Dendritic cell treated with granulocyte-macrophage colony-stimulating factor and Interleukin-4, amounts not matched to agents 40 ng/mL and 50 ng/mL, for 4 days (primary cell): ENCODE results near the gene KIF21B.
A peak's percentile ranks its signal among the peaks of the same experiment; 100 is the strongest.

Experiments
- H3K27ac Mint-ChIP-seq: one replicate; pipeline ENCODE4 v1.8.0; 2022; ENCODE audit warnings: mild to moderate bottlenecking, mixed read lengths
- H3K27me3 Mint-ChIP-seq: one replicate; pipeline ENCODE4 v1.8.0; 2022; ENCODE audit warnings: mild to moderate bottlenecking, mixed read lengths
- H3K36me3 Mint-ChIP-seq: one replicate; pipeline ENCODE4 v1.8.0; 2022; ENCODE audit warnings: low read depth, mixed read lengths
- H3K4me1 Mint-ChIP-seq: one replicate; pipeline ENCODE4 v1.8.0; 2022; ENCODE audit warnings: low read depth, mixed read lengths
- H3K4me3 Mint-ChIP-seq: one replicate; pipeline ENCODE4 v1.8.0; 2022; ENCODE audit warnings: mild to moderate bottlenecking, moderate library complexity, mixed read lengths
- H3K9me3 Mint-ChIP-seq: one replicate; pipeline ENCODE4 v1.8.0; 2022; ENCODE audit warnings: mixed read lengths
- intact Hi-C: fragments of 100-400 bp; cut with micrococcal nuclease; formaldehyde crosslinking; loops from one replicate; pipeline ENCODE4 v1.15.0; 2022

The KIF21B gene

GRCh38 chr1:201034671-201035070 is 11.2 kb upstream of the KIF21B start:
- Mint-ChIP-seq H3K27me3 (peaks cover 8% of the 10 kb centered on the region), H3K36me3 (no peaks in the 10 kb centered on the region), H3K27ac (no peak overlapping the region), H3K9me3 (no peaks in the 10 kb centered on the region), H3K4me1 (no peaks in the 10 kb centered on the region), H3K4me3 (no peak overlapping the region)
- intact Hi-C loops = no loop called here

- no peak overlapping the region for H3K27ac Mint-ChIP-seq
- H3K36me3 Mint-ChIP-seq = no peaks in the 10 kb centered on the region
- peaks cover 8% of the 10 kb centered on the region for H3K27me3 Mint-ChIP-seq
- intact Hi-C loops = no loop called here
- H3K4me3 Mint-ChIP-seq = no peak overlapping the region
- H3K9me3 Mint-ChIP-seq = no peaks in the 10 kb centered on the region
- H3K4me1 Mint-ChIP-seq = peaks cover 15% of the 10 kb centered on the region
These were observed 8.9 kb upstream of the KIF21B start for GRCh38 chr1:201032408-201032807.

DNA sequence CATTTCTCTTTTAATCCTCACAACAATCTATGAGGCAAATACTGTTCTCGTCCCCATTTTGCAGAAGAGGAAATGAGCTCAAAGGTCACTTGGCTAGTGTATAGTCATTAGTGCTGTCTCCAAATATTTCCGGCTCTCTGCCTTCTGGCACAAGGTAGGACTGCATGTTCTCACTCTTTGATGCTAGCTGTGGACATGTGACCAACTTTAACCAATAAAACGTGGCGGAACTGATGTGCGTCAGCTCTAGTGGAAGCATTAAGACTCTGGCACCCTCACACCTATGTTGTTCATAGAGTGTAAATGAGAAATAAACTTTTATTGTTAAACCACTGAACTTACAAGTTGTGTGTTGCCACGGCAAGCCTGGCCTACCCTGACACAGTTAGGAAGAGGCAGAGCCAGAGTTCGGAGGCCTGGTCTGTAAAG is 5.0 kb upstream of the KIF21B start:
- Mint-ChIP-seq H3K4me1 (peaks cover 46% of the 10 kb centered on the region), H3K27me3 (peaks cover 9% of the 10 kb centered on the region), H3K36me3 (no peaks in the 10 kb centered on the region), H3K4me3 (no peak overlapping the region), H3K27ac (no peak overlapping the region), H3K9me3 (no peaks in the 10 kb centered on the region)
- intact Hi-C loops = no loop called here

DNA sequence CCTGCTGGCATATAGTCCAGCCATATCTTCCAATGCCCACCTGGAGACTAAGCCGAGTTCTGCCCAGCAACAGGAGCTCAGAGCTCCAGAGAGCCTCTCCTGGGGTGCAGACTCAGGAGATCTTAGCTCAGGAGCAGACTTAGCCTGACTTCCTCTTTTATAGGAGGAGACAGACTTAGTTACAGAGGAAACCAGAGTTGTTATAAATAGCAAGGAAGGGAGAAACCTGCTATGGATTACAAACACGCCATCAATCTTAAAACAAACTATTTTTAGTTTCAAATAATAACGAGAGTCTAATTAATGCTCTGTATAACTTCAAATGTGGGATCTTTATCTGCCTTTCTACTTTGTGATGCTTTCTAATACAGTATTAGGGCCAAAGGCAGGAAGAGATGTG is 3.3 kb upstream of the KIF21B start:
- H3K27me3 Mint-ChIP-seq = peaks cover 11% of the 10 kb centered on the region
- H3K36me3 Mint-ChIP-seq = no peaks in the 10 kb centered on the region
- no peak overlapping the region for H3K27ac Mint-ChIP-seq
- no peaks in the 10 kb centered on the region for H3K9me3 Mint-ChIP-seq
- peak overlapping the region; percentile 41 for H3K4me3 Mint-ChIP-seq
- peaks cover 57% of the 10 kb centered on the region for H3K4me1 Mint-ChIP-seq
- intact Hi-C loops = no loop called here

GRCh38 chr1:201026234-201026633 is 2.7 kb upstream of the KIF21B start:
- Mint-ChIP-seq H3K36me3 (no peaks in the 10 kb centered on the region), H3K27me3 (peaks cover 11% of the 10 kb centered on the region), H3K27ac (no peak overlapping the region), H3K9me3 (no peaks in the 10 kb centered on the region), H3K4me3 (no peak overlapping the region), H3K4me1 (peaks cover 63% of the 10 kb centered on the region)
- intact Hi-C loops = no loop called here

DNA sequence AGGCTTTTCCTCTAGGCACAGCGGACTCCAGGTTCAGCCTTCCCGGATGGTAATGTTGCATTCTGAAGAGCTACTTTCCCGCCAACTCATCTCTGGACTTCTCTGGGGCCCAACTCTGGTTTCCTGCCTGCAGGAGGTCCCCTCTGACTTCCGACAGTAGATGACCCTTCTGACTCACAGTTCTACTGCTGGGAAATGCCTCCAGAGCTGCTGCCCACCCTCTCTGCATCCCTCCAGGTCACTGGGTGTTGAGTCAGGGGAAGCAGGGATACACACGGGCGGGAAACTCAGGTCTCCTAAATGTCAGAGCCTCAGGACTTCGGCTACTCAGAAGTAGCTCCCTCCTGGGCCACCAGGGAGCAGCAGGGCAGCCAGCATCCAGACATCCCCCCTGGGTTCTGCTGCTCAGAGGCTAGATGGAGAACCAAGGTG is 2.1 kb upstream of the KIF21B start:
- Mint-ChIP-seq H3K4me1 (peaks cover 70% of the 10 kb centered on the region), H3K27ac (no peak overlapping the region), H3K36me3 (no peaks in the 10 kb centered on the region), H3K9me3 (no peaks in the 10 kb centered on the region), H3K4me3 (no peak overlapping the region), H3K27me3 (peaks cover 9% of the 10 kb centered on the region)
- intact Hi-C loops = no loop called here

DNA sequence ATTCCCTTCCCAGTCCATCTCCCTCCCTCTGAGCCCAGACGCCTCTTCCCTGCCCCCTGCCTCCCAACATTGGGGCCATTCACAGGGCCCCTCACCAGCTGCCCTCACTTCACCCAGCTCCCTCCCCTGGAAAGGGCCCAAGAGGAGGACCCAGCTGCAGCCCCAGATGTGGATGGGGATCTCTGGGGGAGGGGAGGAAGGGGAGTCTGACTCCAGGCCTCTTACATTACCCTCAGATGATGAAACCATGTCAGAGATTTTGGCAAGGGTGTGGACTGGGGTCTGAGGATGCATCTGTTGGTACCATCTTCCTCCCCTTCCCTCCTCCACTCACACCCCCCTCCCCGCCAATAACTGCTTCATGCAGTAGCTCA is 1.1 kb upstream of the KIF21B start:
- intact Hi-C loops = no loop called here
- Mint-ChIP-seq H3K27ac (no peak overlapping the region), H3K9me3 (no peaks in the 10 kb centered on the region), H3K4me1 (peaks cover 80% of the 10 kb centered on the region), H3K36me3 (no peaks in the 10 kb centered on the region), H3K4me3 (no peak overlapping the region), H3K27me3 (peaks cover 7% of the 10 kb centered on the region)

DNA sequence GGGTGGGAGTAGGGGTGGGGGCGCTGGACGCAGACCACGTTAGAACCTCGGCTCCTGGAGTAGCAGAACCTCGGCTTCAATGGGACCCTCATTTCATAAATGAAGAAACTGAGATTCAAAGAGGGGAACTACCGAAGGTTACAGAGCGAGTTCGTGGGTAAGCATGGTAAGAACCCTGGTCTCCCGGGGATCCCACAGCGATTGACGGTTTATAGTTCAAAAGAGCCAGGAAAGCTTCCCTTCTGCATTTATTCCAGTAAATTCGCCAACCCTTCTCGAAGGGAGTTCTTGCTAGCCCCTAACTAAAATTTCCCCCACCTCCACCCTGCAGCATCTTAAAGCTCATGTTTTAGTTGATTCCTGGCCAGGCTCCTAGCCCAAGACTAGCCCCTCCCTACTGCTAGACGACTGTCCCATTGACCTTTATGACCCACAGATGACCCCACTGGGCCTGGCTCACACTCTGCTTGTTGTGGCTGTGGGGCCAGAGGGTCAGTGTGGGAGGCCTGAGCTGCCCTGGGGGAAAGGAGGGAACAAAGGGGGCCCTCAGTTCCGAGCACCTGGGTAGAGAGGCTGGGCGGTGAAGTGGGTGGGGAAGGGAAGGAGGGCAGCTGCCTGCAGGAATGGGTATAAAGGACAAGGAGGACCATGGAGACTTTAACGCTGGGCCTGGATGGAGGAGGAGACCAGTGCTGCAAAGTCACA is 558 bp upstream of the KIF21B start:
- intact Hi-C loops = no loop called here
- H3K36me3 Mint-ChIP-seq = no peaks in the 10 kb centered on the region
- no peak overlapping the region for H3K4me3 Mint-ChIP-seq

DNA sequence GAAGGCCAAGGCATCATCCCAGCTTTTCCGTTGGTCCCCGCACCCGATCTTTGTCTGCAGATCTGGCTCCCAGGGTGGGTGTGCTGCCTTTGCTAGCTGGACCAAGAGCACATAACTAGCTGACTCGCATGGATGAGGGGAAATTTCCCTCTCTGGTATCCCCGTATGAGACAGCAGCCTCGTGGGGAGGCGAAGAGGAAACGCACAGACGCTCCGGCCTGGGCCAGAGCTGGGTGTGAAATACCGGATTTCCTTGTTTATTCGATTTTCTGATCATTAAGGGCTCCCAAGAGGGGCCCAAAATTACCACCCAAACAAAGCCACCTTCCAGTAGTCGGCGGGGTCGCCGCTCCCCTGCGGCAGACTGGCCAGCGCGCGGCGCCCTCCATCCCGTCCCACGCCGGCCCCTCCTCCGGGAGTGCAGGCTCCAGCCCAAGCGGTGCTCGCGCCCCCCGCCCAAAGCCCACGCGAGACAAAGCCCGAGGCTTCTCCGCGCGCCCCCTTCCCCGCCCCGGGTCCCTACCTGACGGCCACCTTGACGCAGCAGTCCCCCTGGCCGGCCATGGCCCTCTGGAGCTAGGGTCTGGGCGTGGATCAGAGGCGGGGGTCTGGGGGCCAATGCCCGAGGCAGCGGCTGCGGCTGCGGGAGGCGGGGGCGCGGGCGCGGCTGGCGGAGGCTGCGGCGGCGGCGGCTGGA is 546 bp downstream of the KIF21B start:
- no peak overlapping the region for H3K27ac Mint-ChIP-seq
- intact Hi-C loops = no loop called here
- H3K27me3 Mint-ChIP-seq = peaks cover 9% of the 10 kb centered on the region
- H3K4me3 Mint-ChIP-seq = peak overlapping the region; percentile 67
- H3K4me1 Mint-ChIP-seq = peaks cover 82% of the 10 kb centered on the region
- H3K36me3 Mint-ChIP-seq = no peaks in the 10 kb centered on the region
- no peaks in the 10 kb centered on the region for H3K9me3 Mint-ChIP-seq

More for the DNA sequence above, 558 bp upstream of the KIF21B start:
- H3K27ac Mint-ChIP-seq = no peak overlapping the region
- peaks cover 85% of the 10 kb centered on the region for H3K4me1 Mint-ChIP-seq
- no peaks in the 10 kb centered on the region for H3K9me3 Mint-ChIP-seq
- peaks cover 7% of the 10 kb centered on the region for H3K27me3 Mint-ChIP-seq

DNA sequence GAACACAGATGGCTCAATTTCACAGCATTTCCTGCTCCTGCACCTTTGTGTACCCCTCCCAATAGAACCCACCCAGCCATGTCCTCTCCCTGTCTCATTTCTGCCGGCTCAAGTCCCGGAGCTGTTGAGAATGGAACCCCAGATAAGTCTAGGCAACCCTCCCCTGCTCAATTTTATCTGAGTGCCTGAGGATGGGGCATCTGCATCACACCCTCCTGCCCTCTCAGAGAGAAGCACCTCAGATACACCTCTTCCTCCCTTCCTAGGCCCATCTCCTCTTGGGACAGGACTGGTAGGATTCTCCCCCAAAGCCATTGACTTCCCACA is 1.1 kb downstream of the KIF21B start:
- Mint-ChIP-seq H3K27me3 (peaks cover 10% of the 10 kb centered on the region), H3K36me3 (no peaks in the 10 kb centered on the region), H3K4me3 (peak overlapping the region; percentile 67), H3K4me1 (peaks cover 84% of the 10 kb centered on the region), H3K27ac (no peak overlapping the region), H3K9me3 (no peaks in the 10 kb centered on the region)
- intact Hi-C loops = no loop called here

DNA sequence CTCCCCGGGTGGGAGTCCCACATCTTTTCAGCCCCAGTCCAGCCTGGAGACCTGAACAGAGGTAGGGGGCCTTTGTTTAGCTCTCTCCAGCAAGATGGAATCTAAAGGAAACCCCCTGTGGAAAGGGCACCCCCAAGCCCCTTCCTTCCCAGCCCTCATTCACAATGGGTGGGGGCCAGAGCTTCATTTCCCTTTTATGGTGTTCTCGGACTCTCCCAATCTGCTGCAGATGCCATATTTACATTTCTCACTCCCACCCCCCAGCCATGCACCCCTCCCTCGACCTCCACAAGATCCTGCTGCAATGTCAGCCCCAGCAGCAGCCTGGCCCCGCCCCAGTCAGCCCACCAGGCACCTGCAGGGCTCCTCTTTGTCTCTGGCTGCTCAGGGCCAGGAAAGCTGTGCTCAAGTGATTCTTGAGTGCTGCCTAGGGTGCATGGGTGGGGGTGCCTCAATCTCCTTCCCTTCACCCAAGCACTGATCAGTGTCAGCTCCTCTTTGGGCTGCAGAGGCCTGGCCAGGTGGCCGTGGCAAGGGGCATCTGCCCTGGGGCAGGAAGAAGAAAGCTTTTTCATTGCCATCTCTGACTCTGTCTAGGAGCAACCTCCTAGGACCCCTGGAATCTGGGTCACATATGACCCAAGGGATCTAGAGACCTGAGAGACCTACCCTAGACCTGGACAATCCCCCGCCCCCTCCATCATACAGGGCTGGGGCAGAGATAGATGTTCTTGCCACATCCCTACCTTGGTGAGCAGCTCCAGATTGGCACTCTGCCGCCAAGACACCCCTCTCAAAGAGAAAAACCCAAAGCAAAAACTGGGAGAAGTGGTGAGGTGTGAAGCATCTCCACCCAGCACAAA is 1.7 kb downstream of the KIF21B start:
- Mint-ChIP-seq H3K4me1 (peaks cover 84% of the 10 kb centered on the region), H3K27ac (no peak overlapping the region), H3K4me3 (no peak overlapping the region), H3K36me3 (no peaks in the 10 kb centered on the region), H3K27me3 (peaks cover 15% of the 10 kb centered on the region), H3K9me3 (no peaks in the 10 kb centered on the region)
- intact Hi-C loops = no loop called here

DNA sequence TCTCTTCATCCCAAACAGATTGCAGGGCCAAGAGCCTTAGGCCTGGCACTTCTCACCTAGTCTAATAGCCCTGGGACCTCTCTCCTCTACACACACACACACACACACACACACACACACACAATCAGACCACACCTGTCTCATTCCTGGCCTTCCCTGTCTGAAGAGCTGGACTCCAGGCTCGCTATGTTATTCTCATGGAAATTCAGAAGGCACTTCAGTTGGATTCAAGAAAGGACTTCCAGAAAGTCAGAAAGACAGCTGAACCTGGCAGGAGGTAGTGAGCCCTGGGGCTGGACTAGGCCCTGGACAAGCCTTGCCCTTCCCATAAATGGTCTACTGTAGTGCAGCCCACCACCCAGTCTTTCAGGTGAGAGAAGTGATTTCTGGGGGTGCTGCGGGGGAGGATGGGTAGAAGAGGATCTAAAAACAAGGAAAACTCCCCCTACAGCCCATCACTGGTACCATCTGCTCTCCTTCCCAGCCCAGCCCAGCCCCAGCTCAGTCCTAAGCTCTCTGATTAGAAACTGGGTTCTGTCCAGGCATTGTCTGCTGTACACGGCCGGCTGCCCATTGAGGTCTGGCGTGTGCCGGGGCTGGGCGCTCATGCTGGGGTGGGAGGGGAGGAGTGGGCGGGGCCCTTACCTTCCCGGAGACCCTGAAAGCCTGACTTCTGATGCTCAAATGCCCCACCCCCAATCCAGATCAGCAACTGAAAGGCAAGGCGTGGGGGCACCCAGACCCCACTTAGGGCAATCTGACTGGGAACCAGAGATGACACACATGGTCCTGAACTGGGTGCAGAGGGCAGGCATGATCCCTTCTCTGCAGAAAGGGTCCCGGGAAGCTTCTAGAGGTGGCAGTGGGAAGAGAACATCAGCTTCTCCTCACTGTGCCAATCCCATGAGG is 2.5 kb downstream of the KIF21B start:
- no peaks in the 10 kb centered on the region for H3K36me3 Mint-ChIP-seq
- H3K9me3 Mint-ChIP-seq = no peaks in the 10 kb centered on the region
- no peak overlapping the region for H3K4me3 Mint-ChIP-seq
- H3K4me1 Mint-ChIP-seq = peaks cover 84% of the 10 kb centered on the region
- peaks cover 16% of the 10 kb centered on the region for H3K27me3 Mint-ChIP-seq
- H3K27ac Mint-ChIP-seq = peak overlapping the region; percentile 81
- intact Hi-C loops = no loop called here

GRCh38 chr1:201020040-201020591 is 3.4 kb downstream of the KIF21B start:
- intact Hi-C loops = no loop called here

More at GRCh38 chr1:201020040-201020591, 3.4 kb downstream of the KIF21B start:
- Mint-ChIP-seq H3K9me3 (no peaks in the 10 kb centered on the region), H3K36me3 (no peaks in the 10 kb centered on the region), H3K4me1 (peaks cover 86% of the 10 kb centered on the region), H3K4me3 (no peak overlapping the region), H3K27ac (peak overlapping the region; percentile 81), H3K27me3 (peaks cover 16% of the 10 kb centered on the region)
